Cardiac fibroblast (primary cell): ENCODE data around the gene RAMAC.
"Not testable (repeated sequence)": the region's sequence is repeated elsewhere in the genome, so short reads cannot be mapped to it uniquely, and the experiment has no call there.

Experiments
- DNase-seq, 2 donors: peaks; one replicate each; pipeline versions ENCODE4 v3.0.0 to v3.0.0-alpha.2; 2010; ENCODE audit warnings: low read depth in 2 of 2
- H3K4me3 ChIP-seq, 2 donors: replicated peaks in 1 of 2; 1 replicate in 1 of 2; 2 replicates in 1 of 2; pipeline ENCODE4 v1.5.1; 2011; ENCODE audit warnings: low read depth in 2 of 2, low read length in 2 of 2, mild to moderate bottlenecking in 2 of 2, moderate library complexity in 1 of 2
- CTCF ChIP-seq: IDR thresholded peaks from one replicate; pipeline ENCODE4 v1.5.1; 2011; ENCODE audit warnings: low read depth, mild to moderate bottlenecking, low read length, inconsistent platforms

RAMAC gene

GRCh38 chr15:82985688-82986441, at the start of gene RAMAC:
TSS of gene RAMAC (plus strand) at chr15:82986210. CDS start at chr15:82989019, 2,809 bp downstream.
- peak within 1 kb of the TSS; percentile 77 to 86 for H3K4me3 ChIP-seq
- TF ChIP-seq CTCF: no peak
- peak; percentile 96 to 97 for DNase-seq

GRCh38 chr15:82936966-82937711, 48.9 kb upstream of the RAMAC start:
- no peak for TF ChIP-seq CTCF
- peak in 1 of 2 donors; percentile 32 for DNase-seq

GRCh38 chr15:82937712-82938058, 48.3 kb upstream of the RAMAC start:
- TF ChIP-seq CTCF: no peak
- no peak overlapping the region for H3K4me3 ChIP-seq
- no peak for DNase-seq

More at GRCh38 chr15:82936966-82937711, 48.9 kb upstream of the RAMAC start:
- no peak overlapping the region for H3K4me3 ChIP-seq

GRCh38 chr15:82939678-82940077, 46.3 kb upstream of the RAMAC start:
- DNase-seq, H3K4me3 ChIP-seq: not testable (repeated sequence)

GRCh38 chr15:82942691-82943090, 43.3 kb upstream of the RAMAC start:
- no peak for TF ChIP-seq CTCF
- no peak overlapping the region for H3K4me3 ChIP-seq
- DNase-seq: peak in 1 of 2 donors; percentile 18

GRCh38 chr15:82943176-82943575, 42.8 kb upstream of the RAMAC start:
- no peak for DNase-seq
- H3K4me3 ChIP-seq: no peak overlapping the region

More at GRCh38 chr15:82943176-82943575, 42.8 kb upstream of the RAMAC start:
- no peak for TF ChIP-seq CTCF
